Sigmoid colon (tissue), 4 donors: Measurements from ENCODE around the gene STRN4.

ENCODE experiments used
- EP300 ChIP-seq, 4 donors: sonication (generic); formaldehyde crosslinking; IDR thresholded peaks; one replicate each; pipeline ENCODE4 v1.6.1; 2017; ENCODE audit warnings: antibody characterized with exemption in 4 of 4
- POLR2A ChIP-seq, 2 donors: fragments of 450-650 bp; IDR thresholded peaks; one replicate each; pipeline ENCODE4 v1.6.1; 2016; ENCODE audit warnings: antibody characterized with exemption in 2 of 2, mild to moderate bottlenecking in 2 of 2, moderate library complexity in 2 of 2
- POLR2AphosphoS5 ChIP-seq, 4 donors: sonication (generic); formaldehyde crosslinking; IDR thresholded peaks; one replicate each; pipeline ENCODE4 v1.6.1; 2017; ENCODE audit warnings: antibody characterized with exemption in 4 of 4
- TF ChIP-seq, protein P1 (sequence below), 4 experiments: fragments of 450-650 bp in 3 of 4; fragments of 200-600 bp in 1 of 4; IDR thresholded peaks; one replicate each; pipeline ENCODE4 v1.5.1; 2016 to 2019; ENCODE audit warnings: antibody characterized with exemption in 4 of 4, mild to moderate bottlenecking in 3 of 4, moderate library complexity in 2 of 4

DNA sequence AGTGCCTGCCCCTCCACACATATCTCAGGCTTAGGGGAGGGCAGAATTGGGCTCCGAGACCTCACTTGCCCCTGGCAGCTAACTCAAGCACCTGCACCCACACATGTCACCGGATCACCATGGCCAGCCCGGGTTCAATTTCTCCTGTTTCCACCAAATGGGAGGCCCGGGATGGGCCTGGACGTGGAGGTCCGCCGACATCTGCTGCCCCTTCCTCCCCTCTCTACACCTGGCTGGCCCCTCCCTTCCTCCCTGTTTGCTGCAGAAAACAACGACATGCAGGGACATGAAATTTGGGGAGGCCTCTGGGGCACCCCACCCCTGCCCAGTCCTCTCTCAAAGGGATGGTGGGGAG lies 30.7 kb downstream of the STRN4 start:
- TF ChIP-seq, protein P1, sequence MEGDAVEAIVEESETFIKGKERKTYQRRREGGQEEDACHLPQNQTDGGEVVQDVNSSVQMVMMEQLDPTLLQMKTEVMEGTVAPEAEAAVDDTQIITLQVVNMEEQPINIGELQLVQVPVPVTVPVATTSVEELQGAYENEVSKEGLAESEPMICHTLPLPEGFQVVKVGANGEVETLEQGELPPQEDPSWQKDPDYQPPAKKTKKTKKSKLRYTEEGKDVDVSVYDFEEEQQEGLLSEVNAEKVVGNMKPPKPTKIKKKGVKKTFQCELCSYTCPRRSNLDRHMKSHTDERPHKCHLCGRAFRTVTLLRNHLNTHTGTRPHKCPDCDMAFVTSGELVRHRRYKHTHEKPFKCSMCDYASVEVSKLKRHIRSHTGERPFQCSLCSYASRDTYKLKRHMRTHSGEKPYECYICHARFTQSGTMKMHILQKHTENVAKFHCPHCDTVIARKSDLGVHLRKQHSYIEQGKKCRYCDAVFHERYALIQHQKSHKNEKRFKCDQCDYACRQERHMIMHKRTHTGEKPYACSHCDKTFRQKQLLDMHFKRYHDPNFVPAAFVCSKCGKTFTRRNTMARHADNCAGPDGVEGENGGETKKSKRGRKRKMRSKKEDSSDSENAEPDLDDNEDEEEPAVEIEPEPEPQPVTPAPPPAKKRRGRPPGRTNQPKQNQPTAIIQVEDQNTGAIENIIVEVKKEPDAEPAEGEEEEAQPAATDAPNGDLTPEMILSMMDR (IDR thresholded peaks at IDR 0.05) = no peak
- TF ChIP-seq POLR2A (IDR thresholded peaks at IDR 0.05) (no peak), POLR2AphosphoS5 (IDR thresholded peaks at IDR 0.05) (no peak), EP300 (IDR thresholded peaks at IDR 0.05) (no peak)
